GM13977 (cell line): ENCODE measurements around the gene FAM174C.

Source experiments
- DNase-seq: peaks from one replicate; pipeline ENCODE4 v3.0.0; 2012; ENCODE audit warnings: low spot score
- CTCF ChIP-seq: IDR thresholded peaks from 2 replicates; pipeline ENCODE4 v1.5.1; 2012; ENCODE audit warnings: mild to moderate bottlenecking, control low read depth; ENCODE audit not compliant: insufficient read depth; ENCODE audit errors: extremely low read depth, missing control alignments
- in situ Hi-C: fragments of 300-500 bp; cut with MboI; formaldehyde crosslinking; loops from one replicate; pipeline ENCODE4 v1.12.0; 2022; ENCODE audit warnings: low sequenced_read_pairs, low pct_unique_long_range_greater_than_20kb, mixed read lengths, inconsistent platforms; ENCODE audit not compliant: unreplicated experiment

The FAM174C gene

GRCh38 chr19:1275260-1275975, at the start of gene FAM174C:
TSS of gene FAM174C (plus strand) at chr19:1275530. CDS start at chr19:1275550, 20 bp downstream.
- no peak for TF ChIP-seq CTCF
- in situ Hi-C loops: loop anchor here (25.0 kb wide), 1 partner anchor 112 kb away; the partner anchor contains the start of gene NDUFS7

DNA sequence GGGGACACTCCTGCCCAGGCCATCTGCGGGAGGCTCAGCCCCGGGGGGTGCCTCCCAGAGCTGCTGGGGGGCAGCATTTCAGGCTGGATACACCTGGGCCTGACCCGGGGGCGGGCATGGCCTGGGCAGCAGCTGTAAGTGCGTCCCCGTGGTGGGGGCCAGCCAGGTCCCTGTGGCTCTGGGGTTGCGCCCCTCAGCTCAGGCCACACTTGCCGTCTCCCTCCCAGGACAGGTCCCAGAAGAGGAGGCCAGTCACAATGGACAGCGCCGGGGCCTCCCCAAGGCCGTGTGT, 49.2 kb upstream of the FAM174C start:
- in situ Hi-C loops: no loop called here
- DNase-seq: no peak

More at GRCh38 chr19:1275260-1275975, at the start of gene FAM174C:
- DNase-seq: peak; percentile 99

GRCh38 chr19:1226522-1227303, 48.6 kb upstream of the FAM174C start:
- no peak for TF ChIP-seq CTCF
- no peak for DNase-seq
- in situ Hi-C loops: no loop called here

More for the DNA sequence above, 49.2 kb upstream of the FAM174C start:
- TF ChIP-seq CTCF: no peak

DNA sequence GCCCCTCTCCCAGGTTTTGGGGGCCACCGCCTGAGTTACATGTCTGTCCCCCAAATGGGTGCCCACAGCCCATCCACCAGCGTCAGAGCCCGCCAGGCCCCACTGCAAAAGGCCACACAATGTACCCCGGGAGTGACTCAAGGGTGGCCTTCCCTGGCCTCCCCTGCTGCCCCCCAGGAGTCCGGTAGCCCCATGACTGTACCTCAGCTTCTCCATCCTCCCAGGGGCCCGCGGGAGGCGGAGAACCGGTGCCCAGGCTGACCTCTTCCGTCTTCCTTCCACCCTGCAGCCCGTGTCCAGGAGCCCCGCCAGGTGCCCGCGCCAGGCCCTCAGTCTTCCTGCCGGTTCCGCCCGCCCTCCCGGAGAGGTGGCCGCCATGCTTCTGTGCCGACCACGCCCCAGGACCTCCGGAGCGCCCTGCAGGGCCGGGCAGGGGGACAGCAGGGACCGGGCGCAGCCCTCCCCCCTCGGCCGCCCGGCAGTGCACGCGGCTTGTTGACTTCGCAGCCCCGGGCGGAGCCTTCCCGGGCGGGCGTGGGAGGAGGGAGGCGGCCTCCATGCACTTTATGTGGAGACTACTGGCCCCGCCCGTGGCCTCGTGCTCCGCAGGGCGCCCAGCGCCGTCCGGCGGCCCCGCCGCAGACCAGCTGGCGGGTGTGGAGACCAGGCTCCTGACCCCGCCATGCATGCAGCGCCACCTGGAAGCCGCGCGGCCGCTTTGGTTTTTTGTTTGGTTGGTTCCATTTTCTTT, 47.9 kb upstream of the FAM174C start:
- no peak for DNase-seq
- in situ Hi-C loops: no loop called here
- no peak for TF ChIP-seq CTCF

GRCh38 chr19:1228161-1228957, 47.0 kb upstream of the FAM174C start:
- in situ Hi-C loops: no loop called here
- DNase-seq: no peak
- TF ChIP-seq CTCF: no peak
